ENCODE results near the gene MRGPRG. TPM values are rescaled to one million over a fixed set of nuclear protein-coding genes. Genes with fewer than 3 reads are reported as not detected.

The MRGPRG gene
- total RNA-seq, 1 donor from 2014 or later = not detected

DNA sequence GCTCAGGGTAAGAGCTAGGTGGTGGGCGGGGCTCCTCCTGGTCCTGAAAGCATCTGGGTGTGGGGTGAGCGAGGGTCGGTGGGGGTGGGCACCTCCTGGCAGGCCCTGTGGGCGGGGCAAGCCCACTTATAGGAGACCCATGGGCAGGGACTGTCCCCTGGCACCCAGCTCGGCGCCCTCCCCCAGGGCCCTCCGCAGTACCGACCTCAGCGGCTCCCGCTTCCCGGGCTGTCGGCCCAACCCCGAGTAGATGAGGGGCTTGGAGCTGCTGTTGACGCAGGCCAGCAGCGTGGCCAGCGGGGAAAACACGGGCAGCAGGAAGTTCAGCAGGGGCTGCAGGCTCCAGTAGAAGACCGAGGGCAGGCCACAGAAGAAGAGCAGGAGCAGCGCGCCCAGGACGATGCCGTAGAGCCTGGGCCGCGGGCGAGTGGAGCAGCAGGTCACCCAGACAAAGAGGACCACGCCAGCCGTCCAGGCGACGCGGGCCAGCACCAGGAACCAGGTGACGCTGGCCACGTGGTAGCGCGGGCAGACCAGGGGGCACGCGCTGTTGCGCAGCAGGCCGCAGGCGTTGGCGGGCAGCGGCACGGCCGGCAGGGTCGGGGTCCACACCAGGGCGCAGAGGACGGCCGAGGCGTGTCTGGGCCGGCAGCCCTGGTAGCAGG lies 663 bp downstream of the MRGPRG start:
- Mint-ChIP-seq H3K27me3 (ENCODE audit: unreplicated experiment) (peaks cover 7% of the 10 kb centered on the region), H3K27ac (ENCODE audit: unreplicated experiment) (no peak overlapping the region), H3K36me3 (ENCODE audit: unreplicated experiment) (no peaks in the 10 kb centered on the region), H3K4me1 (ENCODE audit: low read depth, unreplicated experiment) (peaks cover 13% of the 10 kb centered on the region), H3K9me3 (ENCODE audit: unreplicated experiment) (peaks cover 2% of the 10 kb centered on the region), H3K4me3 (ENCODE audit: unreplicated experiment) (no peak overlapping the region)
- TF ChIP-seq, protein P1, sequence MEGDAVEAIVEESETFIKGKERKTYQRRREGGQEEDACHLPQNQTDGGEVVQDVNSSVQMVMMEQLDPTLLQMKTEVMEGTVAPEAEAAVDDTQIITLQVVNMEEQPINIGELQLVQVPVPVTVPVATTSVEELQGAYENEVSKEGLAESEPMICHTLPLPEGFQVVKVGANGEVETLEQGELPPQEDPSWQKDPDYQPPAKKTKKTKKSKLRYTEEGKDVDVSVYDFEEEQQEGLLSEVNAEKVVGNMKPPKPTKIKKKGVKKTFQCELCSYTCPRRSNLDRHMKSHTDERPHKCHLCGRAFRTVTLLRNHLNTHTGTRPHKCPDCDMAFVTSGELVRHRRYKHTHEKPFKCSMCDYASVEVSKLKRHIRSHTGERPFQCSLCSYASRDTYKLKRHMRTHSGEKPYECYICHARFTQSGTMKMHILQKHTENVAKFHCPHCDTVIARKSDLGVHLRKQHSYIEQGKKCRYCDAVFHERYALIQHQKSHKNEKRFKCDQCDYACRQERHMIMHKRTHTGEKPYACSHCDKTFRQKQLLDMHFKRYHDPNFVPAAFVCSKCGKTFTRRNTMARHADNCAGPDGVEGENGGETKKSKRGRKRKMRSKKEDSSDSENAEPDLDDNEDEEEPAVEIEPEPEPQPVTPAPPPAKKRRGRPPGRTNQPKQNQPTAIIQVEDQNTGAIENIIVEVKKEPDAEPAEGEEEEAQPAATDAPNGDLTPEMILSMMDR (IDR thresholded peaks at IDR 0.05; ENCODE audit: partially characterized antibody, unreplicated experiment) = no peak
- DNase-seq = no peak

- Mint-ChIP-seq H3K27ac (ENCODE audit: unreplicated experiment) (no peak overlapping the region), H3K9me3 (ENCODE audit: unreplicated experiment) (peaks cover 2% of the 10 kb centered on the region), H3K4me3 (ENCODE audit: unreplicated experiment) (no peak overlapping the region), H3K27me3 (ENCODE audit: unreplicated experiment) (peaks cover 7% of the 10 kb centered on the region), H3K4me1 (ENCODE audit: low read depth, unreplicated experiment) (peaks cover 13% of the 10 kb centered on the region), H3K36me3 (ENCODE audit: unreplicated experiment) (peaks cover 9% of the 10 kb centered on the region)
- TF ChIP-seq, protein P1 (IDR thresholded peaks at IDR 0.05; ENCODE audit: partially characterized antibody, unreplicated experiment) = no peak
- no peak for DNase-seq
Measured at GRCh38 chr11:3216027-3216525, 2.5 kb downstream of the MRGPRG start.

- Mint-ChIP-seq H3K4me3 (ENCODE audit: unreplicated experiment) (no peak overlapping the region), H3K27me3 (ENCODE audit: unreplicated experiment) (peaks cover 7% of the 10 kb centered on the region), H3K4me1 (ENCODE audit: low read depth, unreplicated experiment) (peaks cover 13% of the 10 kb centered on the region), H3K9me3 (ENCODE audit: unreplicated experiment) (peaks cover 2% of the 10 kb centered on the region), H3K27ac (ENCODE audit: unreplicated experiment) (no peak overlapping the region), H3K36me3 (ENCODE audit: unreplicated experiment) (peaks cover 14% of the 10 kb centered on the region)
- TF ChIP-seq, protein P1 (IDR thresholded peaks at IDR 0.05; ENCODE audit: partially characterized antibody, unreplicated experiment) = no peak
- DNase-seq = no peak
Measured at GRCh38 chr11:3215346-3216026, 3.1 kb downstream of the MRGPRG start.

- peaks cover 13% of the 10 kb centered on the region for H3K4me1 Mint-ChIP-seq (ENCODE audit: low read depth, unreplicated experiment)
- TF ChIP-seq, protein P1 (IDR thresholded peaks at IDR 0.05; ENCODE audit: partially characterized antibody, unreplicated experiment) = no peak
- H3K36me3 Mint-ChIP-seq (ENCODE audit: unreplicated experiment) = peaks cover 14% of the 10 kb centered on the region
- no peak for DNase-seq
- no peak overlapping the region for H3K4me3 Mint-ChIP-seq (ENCODE audit: unreplicated experiment)
- H3K27me3 Mint-ChIP-seq (ENCODE audit: unreplicated experiment) = peaks cover 7% of the 10 kb centered on the region
- no peak overlapping the region for H3K27ac Mint-ChIP-seq (ENCODE audit: unreplicated experiment)
- H3K9me3 Mint-ChIP-seq (ENCODE audit: unreplicated experiment) = peaks cover 2% of the 10 kb centered on the region
Measured at GRCh38 chr11:3214420-3214699, 4.3 kb downstream of the MRGPRG start.
